CD8-positive, alpha-beta memory T cell (primary cell): ENCODE results near the gene MMP23B. TPM values are rescaled to one million over a fixed set of nuclear protein-coding genes. Genes with fewer than 3 reads are reported as not detected.
"Not testable (repeated sequence)": the region's sequence is repeated elsewhere in the genome, so short reads cannot be mapped to it uniquely, and the experiment has no call there.

Experiments
- CTCF ChIA-PET: fragments of 350-600 bp; sonication (Branson Sonifier 250); formaldehyde crosslinking; loops from one replicate; lab custom pipeline; 2021; ENCODE audit warnings: antibody characterized with exemption; lab: Charles Lee
- POLR2A ChIA-PET: fragments of 350-600 bp; sonication (Branson Sonifier 250); formaldehyde crosslinking; loops from one replicate; lab custom pipeline; 2021; ENCODE audit warnings: antibody characterized with exemption; lab: Charles Lee
- DNase-seq, 5 donors: peaks; one replicate each; pipeline versions ENCODE4 v3.0.0 to v3.0.0-alpha.2; 2020 to 2022; ENCODE audit warnings: mixed read lengths in 1 of 5
- H3K27ac ChIP-seq: one replicate; pipeline ENCODE4 v1.7.0; 2013; ENCODE audit warnings: low read depth, mild to moderate bottlenecking, low read length, moderate library complexity
- H3K27me3 ChIP-seq: 2 replicates; pipeline ENCODE4 v1.7.0; 2013; ENCODE audit warnings: low read length, mild to moderate bottlenecking; ENCODE audit not compliant: insufficient read depth, poor library complexity, severe bottlenecking
- H3K36me3 ChIP-seq: 2 replicates; pipeline ENCODE4 v1.7.0; 2013; ENCODE audit warnings: mild to moderate bottlenecking, low read length, moderate library complexity; ENCODE audit not compliant: insufficient read depth
- H3K4me1 ChIP-seq: 2 replicates; pipeline ENCODE4 v1.7.0; 2013; ENCODE audit warnings: mild to moderate bottlenecking, low read length, moderate library complexity; ENCODE audit not compliant: insufficient read depth
- H3K4me3 ChIP-seq: 2 replicates; pipeline ENCODE4 v1.7.0; 2013; ENCODE audit warnings: mild to moderate bottlenecking, low read length
- H3K9me3 ChIP-seq: 2 replicates; pipeline ENCODE4 v1.7.0; 2013; ENCODE audit warnings: mild to moderate bottlenecking, low read length
- H3K27ac Mint-ChIP-seq, 8 donors: one replicate each; pipeline ENCODE4 v1.8.0; 2020 to 2021; ENCODE audit warnings: mixed read lengths in 8 of 8, mild to moderate bottlenecking in 6 of 8, inconsistent platforms in 3 of 8, moderate library complexity in 3 of 8
- H3K27me3 Mint-ChIP-seq, 2 donors: one replicate each; pipeline ENCODE4 v1.8.0; 2020 to 2021; ENCODE audit warnings: mixed read lengths in 2 of 2, mild to moderate bottlenecking in 1 of 2, moderate library complexity in 1 of 2
- H3K36me3 Mint-ChIP-seq, 3 donors: one replicate each; pipeline ENCODE4 v1.8.0; 2020 to 2021; ENCODE audit warnings: mixed read lengths in 3 of 3, inconsistent platforms in 1 of 3, mild to moderate bottlenecking in 1 of 3
- H3K4me1 Mint-ChIP-seq, 3 donors: one replicate each; pipeline ENCODE4 v1.8.0; 2020 to 2021; ENCODE audit warnings: mixed read lengths in 3 of 3, inconsistent platforms in 1 of 3, mild to moderate bottlenecking in 1 of 3
- H3K4me3 Mint-ChIP-seq, 7 donors: one replicate each; pipeline ENCODE4 v1.8.0; 2020 to 2021; ENCODE audit warnings: mixed read lengths in 7 of 7, mild to moderate bottlenecking in 6 of 7, moderate library complexity in 4 of 7, inconsistent platforms in 2 of 7
- H3K9me3 Mint-ChIP-seq, 5 donors: one replicate each; pipeline ENCODE4 v1.8.0; 2020 to 2022; ENCODE audit warnings: mixed read lengths in 5 of 5, mild to moderate bottlenecking in 3 of 5, moderate library complexity in 2 of 5, inconsistent platforms in 1 of 5
- polyA plus RNA-seq: library from polyadenylated mRNA; unstranded; fragments of 300-500 nt; fragmentation: Illumina TruSeq; gene quantifications from one replicate; pipeline ENCODE4 v1.2.3, GENCODE V29; 2021
- total RNA-seq, 2 experiments: library from RNA; stranded (reverse); gene quantifications; one replicate each; pipeline ENCODE4 v1.2.3, GENCODE V29; 2021

Gene MMP23B
- total RNA-seq (1 to 10 TPM; 2.1 to 2.9 TPM), polyA plus RNA-seq (3.4 TPM)

DNA sequence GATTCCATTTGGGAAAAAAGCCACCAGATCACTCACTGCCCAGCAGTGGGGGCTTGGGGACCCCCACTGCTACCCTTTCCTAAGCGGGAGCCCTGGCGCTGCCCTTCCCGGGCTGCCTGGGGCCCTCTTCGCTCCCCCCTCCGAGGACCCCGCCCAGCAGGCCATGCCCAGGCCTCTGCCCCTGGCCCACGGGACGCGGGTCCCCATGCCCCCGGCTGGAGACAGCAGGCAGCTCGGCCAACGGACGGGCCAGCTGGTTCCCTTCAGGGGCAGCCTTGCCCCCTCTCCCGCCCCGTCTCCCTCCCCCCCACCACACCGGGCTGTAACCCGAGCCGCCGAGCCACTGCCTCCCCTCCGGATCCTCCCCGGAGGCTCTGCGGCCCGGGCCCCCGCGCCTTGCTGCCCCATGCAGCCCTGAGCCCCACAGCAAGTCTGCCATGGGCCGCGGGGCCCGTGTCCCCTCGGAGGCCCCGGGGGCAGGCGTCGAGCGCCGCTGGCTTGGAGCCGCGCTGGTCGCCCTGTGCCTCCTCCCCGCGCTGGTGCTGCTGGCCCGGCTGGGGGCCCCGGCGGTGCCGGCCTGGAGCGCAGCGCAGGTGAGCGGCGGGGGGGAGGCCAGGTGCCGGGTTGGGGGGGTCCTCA, at the start of gene MMP23B:
TSS of gene MMP23B (plus strand) at position 392 of the 639 bp plus-strand sequence. CDS start at position 438, 46 bp downstream.
- H3K36me3 ChIP-seq, result no peaks in the 10 kb centered on the region
- H3K27me3 ChIP-seq, result no peaks in the 10 kb centered on the region
- no peaks in the 10 kb centered on the region for H3K9me3 ChIP-seq
- CTCF ChIA-PET, result interaction anchor here (0.8 to 1.9 kb wide), 2 partner anchors 46 to 277 kb away, joined by 3 to 8 read pairs; no protein-coding TSS in a partner anchor
- H3K27ac Mint-ChIP-seq, result peak within 1 kb of the TSS in 7 of 8 donors; percentile 43 to 91 (median 84)
- peaks cover 0 to 9% (median 0%) of the 10 kb centered on the region in 3 donors for H3K36me3 Mint-ChIP-seq
- peaks cover 4 to 10% (median 8%) of the 10 kb centered on the region in 3 donors for H3K4me1 Mint-ChIP-seq
- POLR2A ChIA-PET, result interaction anchor here (0.5 to 3.7 kb wide), 2 partner anchors 16 to 87 kb away, joined by 7 to 101 read pairs; partner anchors contain the start of gene MIB2
- peak within 1 kb of the TSS; percentile 26 for H3K4me3 ChIP-seq
- H3K4me1 ChIP-seq, result peaks cover 5% of the 10 kb centered on the region
- peaks cover 0 to 2% (median 0%) of the 10 kb centered on the region in 5 donors for H3K9me3 Mint-ChIP-seq
- H3K27ac ChIP-seq, result peak within 1 kb of the TSS; percentile 24
- peak in 1 of 5 donors; percentile 56 for DNase-seq
- peak within 1 kb of the TSS; percentile 58 to 89 (median 80) for H3K4me3 Mint-ChIP-seq
- peaks cover 0 to 2% of the 10 kb centered on the region in 2 donors for H3K27me3 Mint-ChIP-seq

DNA sequence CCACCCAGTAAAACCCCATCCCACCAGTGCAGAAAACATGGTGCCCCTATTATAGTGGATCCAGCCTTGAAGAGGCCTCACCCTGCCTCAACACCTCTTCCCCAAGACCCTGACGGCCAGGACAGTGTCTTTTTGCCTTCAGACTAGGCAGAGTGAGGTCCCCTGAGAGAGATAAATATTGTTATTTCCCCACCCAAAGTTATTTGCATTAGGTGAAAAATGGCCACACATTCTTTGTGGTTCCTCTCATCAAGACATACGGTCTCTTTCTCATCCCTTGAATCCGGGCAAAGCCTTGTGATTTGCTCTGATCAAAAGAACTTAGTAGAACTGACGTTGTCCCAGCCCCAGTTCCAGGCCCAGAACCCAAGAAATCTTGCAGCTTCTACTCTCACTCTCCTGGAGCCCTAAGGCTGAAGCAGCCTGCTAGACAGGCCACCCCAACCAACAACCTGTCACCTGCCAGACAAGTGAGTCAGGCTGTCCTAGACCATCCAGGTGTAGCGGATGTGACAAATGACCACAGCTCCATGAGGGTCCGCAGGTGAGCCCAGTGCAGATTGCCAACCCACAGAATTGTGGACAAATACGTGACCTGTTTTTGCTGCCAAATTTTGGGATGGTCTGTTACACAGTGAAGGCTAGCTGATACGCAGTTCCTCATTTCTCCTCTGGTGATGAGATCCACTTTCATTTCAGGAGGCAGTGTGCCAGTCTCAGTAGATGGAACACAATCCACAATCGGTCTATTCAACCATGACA, 49.2 kb upstream of the MMP23B start:
- Mint-ChIP-seq H3K27me3 (peaks cover 5 to 34% of the 10 kb centered on the region in 2 donors), H3K36me3 (no peaks in the 10 kb centered on the region), H3K9me3 (no peaks in the 10 kb centered on the region), H3K27ac (no peak overlapping the region), H3K4me1 (no peaks in the 10 kb centered on the region), H3K4me3 (no peak overlapping the region)
- CTCF ChIA-PET, result interaction anchor here (1.3 kb wide), 1 partner anchor 16 kb away, joined by 3 read pairs; no protein-coding TSS in a partner anchor
- Histone ChIP-seq H3K27ac (no peak overlapping the region), H3K4me3 (no peak overlapping the region), H3K36me3 (no peaks in the 10 kb centered on the region), H3K27me3 (no peaks in the 10 kb centered on the region), H3K4me1 (no peaks in the 10 kb centered on the region), H3K9me3 (no peaks in the 10 kb centered on the region)
- POLR2A ChIA-PET, result interaction anchor here (0.5 kb wide), 1 partner anchor 17 kb away, joined by 3 read pairs; no protein-coding TSS in a partner anchor
- DNase-seq, result no peak

DNA sequence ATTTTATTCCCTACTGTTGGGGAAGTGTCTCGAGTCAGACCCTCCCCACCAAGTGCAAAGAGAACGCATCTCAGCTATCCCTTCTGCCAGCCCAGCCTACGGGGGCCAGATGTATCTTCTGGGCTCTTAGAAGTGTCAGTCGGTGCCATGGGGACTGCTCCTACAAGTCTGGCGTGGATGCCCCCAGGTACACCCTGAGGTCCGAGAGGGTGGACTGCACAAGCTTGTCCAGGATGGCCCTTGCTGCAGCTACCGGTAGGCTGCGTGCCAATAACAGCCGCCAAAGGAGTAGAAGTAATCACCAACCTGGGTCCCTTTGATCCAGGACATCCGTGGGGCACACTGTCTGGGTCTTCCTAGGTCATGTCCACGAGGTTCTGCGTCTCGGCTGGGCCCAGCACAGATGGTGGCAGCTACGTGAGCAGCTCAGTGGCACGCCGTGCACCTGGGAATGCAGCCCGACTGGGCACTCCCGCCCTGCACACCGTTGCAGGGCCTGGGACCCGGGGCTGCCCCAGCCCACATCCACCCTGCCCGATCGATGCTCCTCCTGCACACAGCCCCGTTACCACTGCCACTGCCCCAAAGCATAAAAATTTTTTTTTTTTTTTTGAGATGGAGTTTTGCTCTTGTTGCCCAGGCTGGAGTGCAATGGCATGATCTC, 48.5 kb upstream of the MMP23B start:
- Mint-ChIP-seq H3K4me3 (no peak overlapping the region), H3K4me1 (no peaks in the 10 kb centered on the region), H3K27ac (peak overlapping the region in 1 of 8 donors; percentile 61), H3K36me3 (no peaks in the 10 kb centered on the region), H3K27me3 (peaks cover 7 to 36% of the 10 kb centered on the region in 2 donors), H3K9me3 (no peaks in the 10 kb centered on the region)
- no peaks in the 10 kb centered on the region for H3K36me3 ChIP-seq
- H3K9me3 ChIP-seq, result no peaks in the 10 kb centered on the region
- no peak overlapping the region for H3K27ac ChIP-seq
- ChIA-PET CTCF (interaction anchor here (1.3 kb wide), 1 partner anchor 15 kb away, joined by 3 read pairs; no protein-coding TSS in a partner anchor), POLR2A (interaction anchor here (0.5 kb wide), 1 partner anchor 17 kb away, joined by 3 read pairs; no protein-coding TSS in a partner anchor)
- no peak for DNase-seq
- H3K27me3 ChIP-seq, result no peaks in the 10 kb centered on the region
- no peaks in the 10 kb centered on the region for H3K4me1 ChIP-seq
- no peak overlapping the region for H3K4me3 ChIP-seq

DNA sequence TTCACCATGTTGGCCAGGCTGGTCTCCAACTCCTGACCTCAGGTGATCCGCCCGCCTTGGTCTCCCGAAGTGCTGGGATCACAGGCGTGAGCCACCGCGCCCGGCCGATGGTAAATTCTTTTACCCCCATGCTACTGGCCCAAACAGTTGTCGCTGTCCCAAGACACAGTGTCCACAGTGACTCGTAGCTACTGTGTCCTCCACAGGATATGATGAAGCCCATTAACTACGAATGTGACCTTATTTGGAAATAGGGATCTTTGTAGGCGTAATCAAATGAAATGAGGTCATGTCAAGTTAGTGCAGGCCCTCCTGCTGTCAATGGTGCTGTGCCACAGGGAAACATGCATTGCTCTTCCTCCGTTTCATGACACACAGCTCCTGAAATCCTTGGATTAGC, 40.5 kb upstream of the MMP23B start:
- Mint-ChIP-seq H3K27ac (no peak overlapping the region), H3K36me3 (no peaks in the 10 kb centered on the region), H3K4me1 (no peaks in the 10 kb centered on the region), H3K4me3 (no peak overlapping the region), H3K27me3 (peaks cover 4 to 5% of the 10 kb centered on the region in 2 donors), H3K9me3 (no peaks in the 10 kb centered on the region)
- no peaks in the 10 kb centered on the region for H3K27me3 ChIP-seq
- ChIA-PET POLR2A (no interaction called here), CTCF (no interaction called here)
- H3K4me1 ChIP-seq, result no peaks in the 10 kb centered on the region
- no peak for DNase-seq
- H3K4me3 ChIP-seq, result no peak overlapping the region
- H3K9me3 ChIP-seq, result no peaks in the 10 kb centered on the region
- no peaks in the 10 kb centered on the region for H3K36me3 ChIP-seq
- no peak overlapping the region for H3K27ac ChIP-seq

DNA sequence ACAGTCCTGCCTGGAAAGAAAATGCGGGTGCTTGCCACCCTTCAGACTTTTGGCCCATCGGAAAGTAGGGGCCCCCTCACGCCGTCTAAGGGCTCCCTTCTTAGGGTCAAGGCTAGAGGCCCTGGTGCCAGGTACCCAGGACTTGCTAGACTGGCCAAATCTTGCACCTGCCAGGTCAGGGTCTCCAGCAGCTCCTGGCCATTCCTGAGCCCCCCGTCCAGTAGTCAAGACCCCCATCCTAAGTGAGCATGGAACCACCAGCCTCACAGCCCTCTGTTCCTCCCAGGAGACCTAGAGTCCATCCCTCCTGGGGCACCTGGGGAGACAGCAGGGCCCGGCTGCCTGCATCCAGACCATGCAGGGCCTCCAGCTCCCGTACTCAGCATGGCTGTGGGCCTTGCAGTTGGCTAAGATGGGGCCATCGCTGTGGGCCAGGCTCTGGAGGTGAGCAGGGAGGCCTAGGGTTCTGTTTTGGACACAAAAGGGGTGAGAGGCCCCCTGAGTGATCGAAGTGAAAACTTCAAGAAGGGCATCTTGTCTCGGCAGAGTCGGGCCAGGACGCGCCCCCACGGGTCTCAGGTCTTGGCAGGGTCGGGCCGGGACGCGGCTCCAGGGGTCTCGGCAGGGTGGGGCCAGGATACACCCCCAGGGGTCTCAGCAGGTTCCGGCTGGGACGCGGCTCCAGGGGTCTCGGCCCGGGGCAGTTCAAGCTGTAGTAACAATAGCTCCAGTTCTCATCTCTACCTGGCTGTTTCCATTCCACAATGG, 38.0 kb upstream of the MMP23B start:
- no peaks in the 10 kb centered on the region for H3K9me3 Mint-ChIP-seq

DNA sequence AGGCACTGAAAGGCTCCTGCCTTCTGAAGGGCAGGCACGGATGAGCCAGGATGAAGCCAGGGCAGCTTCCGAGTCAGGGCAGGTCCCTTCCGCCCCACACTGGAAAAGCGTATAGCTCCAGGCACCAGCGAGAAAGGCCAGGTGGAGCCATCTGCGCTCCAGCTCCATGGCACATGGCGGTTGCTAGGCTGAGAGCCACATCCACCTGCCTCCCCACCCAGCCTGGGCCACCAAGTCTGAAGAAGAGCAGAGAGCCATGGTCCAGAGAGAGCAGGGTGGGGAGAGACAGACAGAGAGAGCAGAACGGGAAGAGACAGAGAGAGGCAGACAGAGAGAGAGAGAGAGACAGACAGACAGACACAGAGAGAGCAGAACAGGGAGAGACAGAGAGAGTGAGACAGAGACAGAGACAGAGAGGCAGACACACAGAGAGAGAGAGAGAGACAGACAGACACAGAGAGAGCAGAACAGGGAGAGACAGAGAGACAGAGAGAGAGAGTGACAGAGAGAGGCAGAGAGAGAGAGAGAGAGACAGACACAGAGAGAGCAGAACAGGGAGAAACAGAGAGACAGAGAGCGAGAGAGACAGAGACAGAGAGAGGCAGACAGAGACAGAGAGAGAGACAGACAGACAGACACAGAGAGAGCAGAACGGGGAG, 37.2 kb upstream of the MMP23B start:
- Mint-ChIP-seq H3K36me3 (no peaks in the 10 kb centered on the region), H3K4me1 (peaks cover 0 to 6% (median 0%) of the 10 kb centered on the region in 3 donors), H3K9me3 (no peaks in the 10 kb centered on the region), H3K27ac (no peak overlapping the region), H3K4me3 (no peak overlapping the region), H3K27me3 (peaks cover 0 to 9% of the 10 kb centered on the region in 2 donors)
- no peaks in the 10 kb centered on the region for H3K4me1 ChIP-seq
- H3K36me3 ChIP-seq, result no peaks in the 10 kb centered on the region
- ChIA-PET CTCF (no interaction called here), POLR2A (no interaction called here)
- no peaks in the 10 kb centered on the region for H3K27me3 ChIP-seq
- DNase-seq, result no peak
- no peak overlapping the region for H3K27ac ChIP-seq
- no peak overlapping the region for H3K4me3 ChIP-seq
- no peaks in the 10 kb centered on the region for H3K9me3 ChIP-seq

More for the DNA sequence above, 38.0 kb upstream of the MMP23B start:
- POLR2A ChIA-PET, result no interaction called here
- Mint-ChIP-seq H3K27me3 (peaks cover 0 to 9% of the 10 kb centered on the region in 2 donors), H3K36me3 (no peaks in the 10 kb centered on the region), H3K4me1 (peaks cover 0 to 5% (median 0%) of the 10 kb centered on the region in 3 donors), H3K4me3 (no peak overlapping the region), H3K27ac (no peak overlapping the region)
- no peak overlapping the region for H3K27ac ChIP-seq
- H3K9me3 ChIP-seq, result no peaks in the 10 kb centered on the region
- H3K4me1 ChIP-seq, result no peaks in the 10 kb centered on the region
- no peaks in the 10 kb centered on the region for H3K27me3 ChIP-seq
- no peak for DNase-seq
- H3K4me3 ChIP-seq, result no peak overlapping the region
- CTCF ChIA-PET, result no interaction called here
- H3K36me3 ChIP-seq, result no peaks in the 10 kb centered on the region

DNA sequence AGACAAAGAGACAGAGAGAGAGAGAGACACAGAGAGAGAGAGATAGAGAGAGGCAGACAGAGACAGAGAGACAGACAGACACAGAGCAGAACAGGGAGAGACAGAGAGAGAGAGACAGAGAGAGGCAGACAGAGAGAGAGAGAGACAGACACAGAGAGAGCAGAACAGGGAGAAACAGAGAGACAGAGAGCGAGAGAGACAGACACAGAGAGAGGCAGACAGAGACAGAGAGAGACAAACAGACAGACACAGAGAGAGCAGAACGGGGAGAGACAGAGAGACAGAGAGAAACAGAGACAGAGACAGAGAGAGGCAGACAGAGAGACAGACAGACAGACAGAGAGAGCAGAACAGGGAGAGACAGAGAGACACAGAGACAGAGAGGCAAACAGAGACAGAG, 36.6 kb upstream of the MMP23B start:
- H3K4me1 ChIP-seq, H3K36me3 Mint-ChIP-seq, H3K36me3 ChIP-seq, H3K4me3 Mint-ChIP-seq, H3K27ac Mint-ChIP-seq, H3K27me3 ChIP-seq, H3K27ac ChIP-seq, H3K4me3 ChIP-seq, H3K9me3 Mint-ChIP-seq, H3K9me3 ChIP-seq, DNase-seq, H3K4me1 Mint-ChIP-seq, CTCF ChIA-PET, POLR2A ChIA-PET, H3K27me3 Mint-ChIP-seq: not testable (repeated sequence)
